GM18520 (cell line): ENCODE data around the gene MMRN1.

ENCODE experiments used
- ATAC-seq: cut with Tn5 transposase; IDR thresholded peaks from one replicate; pipeline ENCODE4 v1.9.1; 2021; ENCODE audit not compliant: unreplicated experiment

Gene MMRN1

GRCh38 chr4:89994176-89994873 is 99.7 kb downstream of the MMRN1 start:
- ATAC-seq = no peak

- no peak for ATAC-seq
Observed at GRCh38 chr4:89995006-89995405, 100.4 kb downstream of the MMRN1 start.

- ATAC-seq = no peak
Observed at GRCh38 chr4:89995814-89996213, 101.2 kb downstream of the MMRN1 start.

GRCh38 chr4:89997171-89997704 is 102.6 kb downstream of the MMRN1 start:
- ATAC-seq = no peak

- no peak for ATAC-seq
Observed at GRCh38 chr4:89998469-89999011, 103.9 kb downstream of the MMRN1 start.

GRCh38 chr4:90001023-90001422 is 106.4 kb downstream of the MMRN1 start:
- no peak for ATAC-seq

- no peak for ATAC-seq
Observed at GRCh38 chr4:90002441-90003062, 107.9 kb downstream of the MMRN1 start.
